GM12873 (cell line): ENCODE data around the gene RAB38.

Source experiments
- CTCF ChIP-seq: IDR thresholded peaks from 2 replicates; pipeline ENCODE4 v1.5.1; 2012; ENCODE audit warnings: low read depth, mild to moderate bottlenecking, moderate library complexity, low read length, control low read depth; ENCODE audit not compliant: insufficient read depth; ENCODE audit errors: missing control alignments

RAB38 gene

DNA sequence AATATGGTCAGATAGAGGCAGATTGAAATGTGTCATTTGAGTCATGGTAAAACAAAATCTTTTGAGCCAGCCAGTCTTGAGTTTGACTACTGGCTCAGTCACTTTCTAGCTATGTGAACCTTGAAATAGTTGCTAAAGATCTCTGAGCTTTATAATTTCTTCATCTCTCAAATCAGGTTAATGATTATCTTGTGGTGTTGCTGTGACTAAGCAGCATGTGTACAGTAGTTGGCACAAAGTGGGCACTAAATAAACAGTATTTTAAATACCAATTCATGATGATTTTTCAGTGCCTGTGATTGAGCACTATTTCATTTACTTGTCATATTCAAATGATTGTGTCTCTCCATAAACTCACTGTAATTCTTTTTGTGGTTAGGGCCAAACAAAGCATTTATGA is 70.8 kb downstream of the RAB38 start:
- no peak for TF ChIP-seq CTCF

- TF ChIP-seq CTCF, result peak; percentile 88
Measured at GRCh38 chr11:88103337-88104206, 71.7 kb downstream of the RAB38 start.

DNA sequence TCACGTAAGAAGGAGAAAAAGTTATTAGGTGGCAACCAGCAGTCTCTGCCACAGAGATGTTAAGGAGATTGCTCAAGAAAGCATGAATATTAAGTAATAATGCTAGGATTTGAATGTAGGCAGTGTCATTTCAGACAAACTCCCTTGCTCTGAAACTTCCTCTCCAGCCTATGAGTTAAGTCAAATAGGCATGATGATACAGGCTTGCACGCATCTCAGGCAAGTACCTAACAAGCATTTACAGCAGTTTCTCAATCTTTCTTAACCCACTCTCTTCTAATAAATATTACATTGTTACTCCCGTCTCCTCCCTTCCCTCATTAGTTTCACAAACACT is 72.7 kb downstream of the RAB38 start:
- no peak for TF ChIP-seq CTCF

DNA sequence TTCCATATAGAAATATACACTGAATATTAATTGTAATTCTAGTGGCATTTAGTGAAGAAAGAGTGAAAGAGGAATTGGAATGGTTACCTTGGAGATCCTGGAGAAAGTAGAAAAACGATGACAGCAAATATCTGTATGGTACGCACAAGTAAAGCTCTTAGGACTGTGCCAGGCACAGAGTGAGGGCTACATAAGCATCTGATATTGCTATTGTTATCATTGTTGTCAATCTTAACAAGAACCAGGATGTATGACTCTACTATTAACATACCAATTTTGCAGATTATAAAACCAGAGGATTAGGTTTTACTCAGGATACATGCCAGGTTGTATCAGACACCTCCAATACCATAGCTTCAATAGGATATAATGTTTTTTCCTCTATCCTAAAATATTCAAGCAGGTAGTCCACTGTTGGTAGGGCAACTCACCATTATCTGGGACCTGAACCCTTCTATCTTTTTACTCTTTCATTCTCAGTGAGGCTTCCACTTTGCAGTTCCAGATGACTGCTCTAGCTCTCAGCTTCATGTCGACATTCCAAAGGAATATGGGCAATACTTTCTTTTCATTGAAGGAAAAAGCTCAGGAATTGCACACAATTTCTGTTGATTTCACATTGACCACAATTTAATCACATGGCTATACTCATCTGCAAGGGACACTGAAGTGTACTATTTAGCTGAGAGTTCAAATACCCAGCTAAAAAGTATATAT is 73.2 kb downstream of the RAB38 start:
- no peak for TF ChIP-seq CTCF

DNA sequence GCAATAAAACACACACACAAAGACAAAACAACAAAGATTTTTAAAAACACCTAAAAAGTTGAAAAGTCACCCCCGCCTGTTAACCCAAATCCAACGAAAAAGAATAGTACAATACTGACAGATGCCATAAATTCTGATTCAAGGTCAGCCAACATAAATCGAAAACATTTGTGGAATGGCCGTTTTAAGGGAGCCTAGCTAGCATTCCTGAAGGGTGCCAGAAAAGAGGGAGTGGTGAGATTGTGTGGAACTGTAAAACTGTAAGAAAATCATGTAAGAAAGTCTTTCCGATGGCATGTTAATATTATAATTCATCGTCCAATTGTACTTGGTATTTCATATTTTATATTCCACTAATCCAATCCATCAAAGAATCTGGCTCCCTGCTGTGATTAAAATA is 75.1 kb downstream of the RAB38 start:
- no peak for TF ChIP-seq CTCF

- no peak for TF ChIP-seq CTCF
Measured at GRCh38 chr11:88098289-88098688, 77.0 kb downstream of the RAB38 start.

GRCh38 chr11:88089134-88089533 is 86.1 kb downstream of the RAB38 start:
- TF ChIP-seq CTCF, result no peak
